ENCODE measurements around the gene KRT85. TPM values are rescaled to one million over a fixed set of nuclear protein-coding genes. Genes with fewer than 3 reads are reported as not detected.
A peak's percentile ranks its signal among the peaks of the same experiment; 100 is the strongest.

Gene KRT85
- polyA plus RNA-seq, 2 of the 4 experiments (the other 2 are of a cell fraction) = 3.7 TPM; not detected in 1

DNA sequence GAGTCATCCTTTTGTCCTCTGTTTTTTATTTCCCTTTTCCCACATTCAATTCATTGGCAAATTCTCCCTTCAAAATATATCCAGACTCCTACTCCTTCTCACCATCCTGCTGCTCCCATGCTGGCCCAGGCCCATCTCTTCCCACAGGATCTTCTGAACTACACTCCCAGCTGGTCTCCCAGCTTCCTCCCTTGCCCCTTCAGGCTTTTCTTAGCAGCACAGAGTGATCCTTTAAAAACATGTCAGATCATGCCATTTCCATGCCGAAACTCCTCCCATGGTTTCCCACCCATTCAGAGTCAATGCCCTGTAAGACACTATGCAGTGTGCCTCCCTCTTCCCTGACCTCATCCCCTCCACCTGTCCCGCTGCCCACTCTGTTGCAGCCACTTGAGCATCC lies 20.6 kb upstream of the KRT85 start:
- ATAC-seq (no peak), DNase-seq (ENCODE audit: low read depth in 1 of 2, low spot score in 1 of 2) (no peak), FAIRE-seq (no peak)
- H3K9me3 ChIP-seq = no peaks in the 10 kb centered on the region
- ChIA-PET CTCF (interaction anchor here (1.0 to 46.1 kb wide), 7 partner anchors 9 to 486 kb away, joined by 3 to 1221 read pairs (median 8); no protein-coding TSS in a partner anchor), POLR2A (no interaction called here)
- H3K4me1 ChIP-seq = peaks cover 23% of the 10 kb centered on the region
- TF ChIP-seq, protein P1, sequence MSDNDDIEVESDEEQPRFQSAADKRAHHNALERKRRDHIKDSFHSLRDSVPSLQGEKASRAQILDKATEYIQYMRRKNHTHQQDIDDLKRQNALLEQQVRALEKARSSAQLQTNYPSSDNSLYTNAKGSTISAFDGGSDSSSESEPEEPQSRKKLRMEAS (IDR thresholded peaks at IDR 0.05) = no peak
- TF ChIP-seq, protein P2, sequence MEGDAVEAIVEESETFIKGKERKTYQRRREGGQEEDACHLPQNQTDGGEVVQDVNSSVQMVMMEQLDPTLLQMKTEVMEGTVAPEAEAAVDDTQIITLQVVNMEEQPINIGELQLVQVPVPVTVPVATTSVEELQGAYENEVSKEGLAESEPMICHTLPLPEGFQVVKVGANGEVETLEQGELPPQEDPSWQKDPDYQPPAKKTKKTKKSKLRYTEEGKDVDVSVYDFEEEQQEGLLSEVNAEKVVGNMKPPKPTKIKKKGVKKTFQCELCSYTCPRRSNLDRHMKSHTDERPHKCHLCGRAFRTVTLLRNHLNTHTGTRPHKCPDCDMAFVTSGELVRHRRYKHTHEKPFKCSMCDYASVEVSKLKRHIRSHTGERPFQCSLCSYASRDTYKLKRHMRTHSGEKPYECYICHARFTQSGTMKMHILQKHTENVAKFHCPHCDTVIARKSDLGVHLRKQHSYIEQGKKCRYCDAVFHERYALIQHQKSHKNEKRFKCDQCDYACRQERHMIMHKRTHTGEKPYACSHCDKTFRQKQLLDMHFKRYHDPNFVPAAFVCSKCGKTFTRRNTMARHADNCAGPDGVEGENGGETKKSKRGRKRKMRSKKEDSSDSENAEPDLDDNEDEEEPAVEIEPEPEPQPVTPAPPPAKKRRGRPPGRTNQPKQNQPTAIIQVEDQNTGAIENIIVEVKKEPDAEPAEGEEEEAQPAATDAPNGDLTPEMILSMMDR (IDR thresholded peaks at IDR 0.05) = no peak
- TF ChIP-seq CHD4 (IDR thresholded peaks at IDR 0.05; ENCODE audit: borderline replicate concordance) (no peak), EHF (CRISPR knock-in tag; IDR thresholded peaks at IDR 0.05) (no peak), HOXA7 (CRISPR knock-in tag; IDR thresholded peaks at IDR 0.05) (no peak), EP300 (IDR thresholded peaks at IDR 0.05) (no peak), RNF2 (IDR thresholded peaks at IDR 0.05; ENCODE audit: borderline replicate concordance, low read depth) (no peak), PHF8 (IDR thresholded peaks at IDR 0.05; ENCODE audit: borderline replicate concordance, low read depth) (no peak), KDM5A (IDR thresholded peaks at IDR 0.05) (no peak), BHLHE40 (IDR thresholded peaks at IDR 0.05; ENCODE audit: low read depth, low read length) (no peak), CHD2 (IDR thresholded peaks at IDR 0.05; ENCODE audit: low read length, partially characterized antibody) (no peak), NFE2L2 (conservative IDR thresholded peaks at IDR 0.05; ENCODE audit: low read length) (no peak), RARB (CRISPR knock-in tag; IDR thresholded peaks at IDR 0.05) (no peak)
- TF ChIP-seq, protein P3, sequence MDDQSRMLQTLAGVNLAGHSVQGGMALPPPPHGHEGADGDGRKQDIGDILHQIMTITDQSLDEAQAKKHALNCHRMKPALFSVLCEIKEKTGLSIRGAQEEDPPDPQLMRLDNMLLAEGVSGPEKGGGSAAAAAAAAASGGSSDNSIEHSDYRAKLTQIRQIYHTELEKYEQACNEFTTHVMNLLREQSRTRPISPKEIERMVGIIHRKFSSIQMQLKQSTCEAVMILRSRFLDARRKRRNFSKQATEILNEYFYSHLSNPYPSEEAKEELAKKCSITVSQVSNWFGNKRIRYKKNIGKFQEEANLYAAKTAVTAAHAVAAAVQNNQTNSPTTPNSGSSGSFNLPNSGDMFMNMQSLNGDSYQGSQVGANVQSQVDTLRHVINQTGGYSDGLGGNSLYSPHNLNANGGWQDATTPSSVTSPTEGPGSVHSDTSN (IDR thresholded peaks at IDR 0.05) = no peak
- TF ChIP-seq, protein P4, sequence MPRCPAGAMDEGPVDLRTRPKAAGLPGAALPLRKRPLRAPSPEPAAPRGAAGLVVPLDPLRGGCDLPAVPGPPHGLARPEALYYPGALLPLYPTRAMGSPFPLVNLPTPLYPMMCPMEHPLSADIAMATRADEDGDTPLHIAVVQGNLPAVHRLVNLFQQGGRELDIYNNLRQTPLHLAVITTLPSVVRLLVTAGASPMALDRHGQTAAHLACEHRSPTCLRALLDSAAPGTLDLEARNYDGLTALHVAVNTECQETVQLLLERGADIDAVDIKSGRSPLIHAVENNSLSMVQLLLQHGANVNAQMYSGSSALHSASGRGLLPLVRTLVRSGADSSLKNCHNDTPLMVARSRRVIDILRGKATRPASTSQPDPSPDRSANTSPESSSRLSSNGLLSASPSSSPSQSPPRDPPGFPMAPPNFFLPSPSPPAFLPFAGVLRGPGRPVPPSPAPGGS (IDR thresholded peaks at IDR 0.05) = no peak
- TF ChIP-seq, protein P5, sequence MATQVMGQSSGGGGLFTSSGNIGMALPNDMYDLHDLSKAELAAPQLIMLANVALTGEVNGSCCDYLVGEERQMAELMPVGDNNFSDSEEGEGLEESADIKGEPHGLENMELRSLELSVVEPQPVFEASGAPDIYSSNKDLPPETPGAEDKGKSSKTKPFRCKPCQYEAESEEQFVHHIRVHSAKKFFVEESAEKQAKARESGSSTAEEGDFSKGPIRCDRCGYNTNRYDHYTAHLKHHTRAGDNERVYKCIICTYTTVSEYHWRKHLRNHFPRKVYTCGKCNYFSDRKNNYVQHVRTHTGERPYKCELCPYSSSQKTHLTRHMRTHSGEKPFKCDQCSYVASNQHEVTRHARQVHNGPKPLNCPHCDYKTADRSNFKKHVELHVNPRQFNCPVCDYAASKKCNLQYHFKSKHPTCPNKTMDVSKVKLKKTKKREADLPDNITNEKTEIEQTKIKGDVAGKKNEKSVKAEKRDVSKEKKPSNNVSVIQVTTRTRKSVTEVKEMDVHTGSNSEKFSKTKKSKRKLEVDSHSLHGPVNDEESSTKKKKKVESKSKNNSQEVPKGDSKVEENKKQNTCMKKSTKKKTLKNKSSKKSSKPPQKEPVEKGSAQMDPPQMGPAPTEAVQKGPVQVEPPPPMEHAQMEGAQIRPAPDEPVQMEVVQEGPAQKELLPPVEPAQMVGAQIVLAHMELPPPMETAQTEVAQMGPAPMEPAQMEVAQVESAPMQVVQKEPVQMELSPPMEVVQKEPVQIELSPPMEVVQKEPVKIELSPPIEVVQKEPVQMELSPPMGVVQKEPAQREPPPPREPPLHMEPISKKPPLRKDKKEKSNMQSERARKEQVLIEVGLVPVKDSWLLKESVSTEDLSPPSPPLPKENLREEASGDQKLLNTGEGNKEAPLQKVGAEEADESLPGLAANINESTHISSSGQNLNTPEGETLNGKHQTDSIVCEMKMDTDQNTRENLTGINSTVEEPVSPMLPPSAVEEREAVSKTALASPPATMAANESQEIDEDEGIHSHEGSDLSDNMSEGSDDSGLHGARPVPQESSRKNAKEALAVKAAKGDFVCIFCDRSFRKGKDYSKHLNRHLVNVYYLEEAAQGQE (IDR thresholded peaks at IDR 0.05) = no peak
- TF ChIP-seq, protein P6, sequence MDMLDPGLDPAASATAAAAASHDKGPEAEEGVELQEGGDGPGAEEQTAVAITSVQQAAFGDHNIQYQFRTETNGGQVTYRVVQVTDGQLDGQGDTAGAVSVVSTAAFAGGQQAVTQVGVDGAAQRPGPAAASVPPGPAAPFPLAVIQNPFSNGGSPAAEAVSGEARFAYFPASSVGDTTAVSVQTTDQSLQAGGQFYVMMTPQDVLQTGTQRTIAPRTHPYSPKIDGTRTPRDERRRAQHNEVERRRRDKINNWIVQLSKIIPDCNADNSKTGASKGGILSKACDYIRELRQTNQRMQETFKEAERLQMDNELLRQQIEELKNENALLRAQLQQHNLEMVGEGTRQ (IDR thresholded peaks at IDR 0.05) = no peak
- 83% methylated on average over 2 of the region's 2 CpGs for WGBS (ENCODE audit: missing lambda C conversion rate)
- H3K4me2 ChIP-seq = no peak overlapping the region
- H3K27ac ChIP-seq = 0 out of 6 replicates have a peak overlapping the region, but pooled peaks of 1 of the 2 experiments have one; percentile 10
- no peak overlapping the region for H3K4me3 ChIP-seq
